KMS-11 (cell line): ENCODE measurements around the gene PIK3R1.

Source experiments
- H2AFZ ChIP-seq: fragments of 200-600 bp; sonication (generic); 2 replicates; pipeline ENCODE4 v1.6.1; 2016; ENCODE audit warnings: antibody characterized with exemption, mixed run types, low read depth
- H3K27ac ChIP-seq: fragments of 200-600 bp; sonication (generic); 2 replicates; pipeline ENCODE4 v1.6.1; 2016; ENCODE audit warnings: mild to moderate bottlenecking, mixed run types
- H3K27me3 ChIP-seq: fragments of 200-600 bp; sonication (generic); 2 replicates; pipeline ENCODE4 v1.6.1; 2017; ENCODE audit warnings: mild to moderate bottlenecking, low read depth, mixed run types, moderate library complexity; ENCODE audit not compliant: insufficient read depth
- H3K36me3 ChIP-seq: fragments of 200-600 bp; sonication (generic); 2 replicates; pipeline ENCODE4 v1.6.1; 2017; ENCODE audit warnings: mild to moderate bottlenecking, mixed run types; ENCODE audit not compliant: insufficient read depth
- H3K4me1 ChIP-seq: fragments of 200-600 bp; sonication (generic); 2 replicates; pipeline ENCODE4 v1.6.1; 2016; ENCODE audit warnings: mild to moderate bottlenecking, low read depth, mixed run types; ENCODE audit not compliant: poor library complexity, severe bottlenecking
- H3K4me2 ChIP-seq: fragments of 200-600 bp; sonication (generic); 2 replicates; pipeline ENCODE4 v1.7.0; 2016; ENCODE audit warnings: mild to moderate bottlenecking, mixed run types
- H3K4me3 ChIP-seq: fragments of 200-600 bp; sonication (generic); IDR thresholded peaks from 2 replicates; pipeline ENCODE4 v1.6.1; 2017; ENCODE audit warnings: low read depth, low read length, mixed read lengths; ENCODE audit not compliant: insufficient read depth
- H3K79me2 ChIP-seq: fragments of 200-600 bp; sonication (generic); 2 replicates; pipeline ENCODE4 v1.6.1; 2016; ENCODE audit warnings: low read depth, mixed run types; ENCODE audit not compliant: insufficient read depth
- H3K9ac ChIP-seq: fragments of 200-600 bp; sonication (generic); 2 replicates; pipeline ENCODE4 v1.6.1; 2016; ENCODE audit warnings: mild to moderate bottlenecking, mixed run types
- H4K20me1 ChIP-seq: fragments of 200-600 bp; sonication (generic); 2 replicates; pipeline ENCODE4 v1.6.1; 2016; ENCODE audit warnings: mild to moderate bottlenecking, mixed run types; ENCODE audit not compliant: insufficient read depth
- TF ChIP-seq, protein P1 (sequence below): fragments of 200-600 bp; sonication (generic); conservative IDR thresholded peaks from 2 replicates; pipeline ENCODE4 v1.6.1; 2017; ENCODE audit warnings: low read depth, mild to moderate bottlenecking, antibody characterized with exemption, low read length, moderate library complexity, mixed read lengths

Gene PIK3R1

DNA sequence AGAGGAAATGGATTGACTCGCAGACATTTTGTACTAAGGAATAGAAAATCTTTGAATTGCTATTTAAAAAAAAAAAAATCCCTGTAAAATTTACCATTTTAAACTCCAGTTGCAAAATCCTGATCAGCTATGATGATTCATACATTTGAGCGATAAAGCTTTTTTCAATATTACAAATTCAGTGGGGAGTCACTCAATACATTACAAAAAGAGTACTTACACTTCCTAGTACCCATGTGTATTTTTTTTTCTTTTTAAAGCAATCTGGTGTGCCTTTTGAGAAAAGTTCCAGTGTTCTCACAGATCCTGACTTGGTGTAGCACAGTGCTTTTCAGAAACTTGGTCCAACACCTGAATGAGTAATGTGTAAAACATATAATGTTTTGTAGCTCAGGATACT is 54.3 kb downstream of the PIK3R1 start:
- no peaks in the 10 kb centered on the region for H4K20me1 ChIP-seq
- no peak overlapping the region for H3K27ac ChIP-seq
- TF ChIP-seq, protein P1, sequence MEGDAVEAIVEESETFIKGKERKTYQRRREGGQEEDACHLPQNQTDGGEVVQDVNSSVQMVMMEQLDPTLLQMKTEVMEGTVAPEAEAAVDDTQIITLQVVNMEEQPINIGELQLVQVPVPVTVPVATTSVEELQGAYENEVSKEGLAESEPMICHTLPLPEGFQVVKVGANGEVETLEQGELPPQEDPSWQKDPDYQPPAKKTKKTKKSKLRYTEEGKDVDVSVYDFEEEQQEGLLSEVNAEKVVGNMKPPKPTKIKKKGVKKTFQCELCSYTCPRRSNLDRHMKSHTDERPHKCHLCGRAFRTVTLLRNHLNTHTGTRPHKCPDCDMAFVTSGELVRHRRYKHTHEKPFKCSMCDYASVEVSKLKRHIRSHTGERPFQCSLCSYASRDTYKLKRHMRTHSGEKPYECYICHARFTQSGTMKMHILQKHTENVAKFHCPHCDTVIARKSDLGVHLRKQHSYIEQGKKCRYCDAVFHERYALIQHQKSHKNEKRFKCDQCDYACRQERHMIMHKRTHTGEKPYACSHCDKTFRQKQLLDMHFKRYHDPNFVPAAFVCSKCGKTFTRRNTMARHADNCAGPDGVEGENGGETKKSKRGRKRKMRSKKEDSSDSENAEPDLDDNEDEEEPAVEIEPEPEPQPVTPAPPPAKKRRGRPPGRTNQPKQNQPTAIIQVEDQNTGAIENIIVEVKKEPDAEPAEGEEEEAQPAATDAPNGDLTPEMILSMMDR = no peak
- peaks cover 25% of the 10 kb centered on the region for H3K4me1 ChIP-seq
- H3K4me2 ChIP-seq = no peak overlapping the region
- H3K36me3 ChIP-seq = no peaks in the 10 kb centered on the region
- H3K27me3 ChIP-seq = no peaks in the 10 kb centered on the region
- H3K79me2 ChIP-seq = no peaks in the 10 kb centered on the region
- no peak overlapping the region for H2AFZ ChIP-seq
- no peak overlapping the region for H3K9ac ChIP-seq
- H3K4me3 ChIP-seq = no peak overlapping the region

DNA sequence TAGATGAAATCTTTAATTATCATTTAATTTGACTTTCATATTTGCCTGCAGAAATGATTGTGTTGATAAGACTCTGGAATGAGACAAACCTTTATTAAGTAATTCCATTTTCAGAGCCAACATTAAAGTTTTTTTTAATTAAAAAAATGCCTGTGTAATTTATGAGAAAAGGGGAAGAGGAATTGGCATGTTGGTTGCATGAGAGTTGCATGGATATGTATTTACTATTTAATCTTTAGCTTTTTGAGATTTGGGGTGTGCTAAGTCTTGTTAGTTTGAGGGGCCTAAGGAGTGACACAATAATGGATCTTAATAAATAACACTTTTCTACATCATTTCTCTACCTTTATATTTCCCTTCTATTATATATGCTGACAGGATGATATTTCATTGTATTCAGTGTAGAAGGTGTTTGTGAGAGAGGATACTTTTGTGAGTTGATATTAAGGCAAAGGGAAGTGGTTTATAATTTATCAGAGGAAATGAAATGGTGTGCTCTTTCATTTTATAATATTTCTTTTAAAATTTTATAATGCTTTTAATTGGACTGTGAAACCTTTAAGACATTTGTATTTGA is 54.9 kb downstream of the PIK3R1 start:
- no peak overlapping the region for H3K9ac ChIP-seq
- peaks cover 32% of the 10 kb centered on the region for H3K4me1 ChIP-seq
- H3K27ac ChIP-seq = no peak overlapping the region
- H3K4me2 ChIP-seq = no peak overlapping the region
- H3K27me3 ChIP-seq = no peaks in the 10 kb centered on the region
- TF ChIP-seq, protein P1 = no peak
- no peak overlapping the region for H3K4me3 ChIP-seq
- H3K79me2 ChIP-seq = no peaks in the 10 kb centered on the region
- no peaks in the 10 kb centered on the region for H4K20me1 ChIP-seq
- no peak overlapping the region for H2AFZ ChIP-seq
- H3K36me3 ChIP-seq = no peaks in the 10 kb centered on the region

DNA sequence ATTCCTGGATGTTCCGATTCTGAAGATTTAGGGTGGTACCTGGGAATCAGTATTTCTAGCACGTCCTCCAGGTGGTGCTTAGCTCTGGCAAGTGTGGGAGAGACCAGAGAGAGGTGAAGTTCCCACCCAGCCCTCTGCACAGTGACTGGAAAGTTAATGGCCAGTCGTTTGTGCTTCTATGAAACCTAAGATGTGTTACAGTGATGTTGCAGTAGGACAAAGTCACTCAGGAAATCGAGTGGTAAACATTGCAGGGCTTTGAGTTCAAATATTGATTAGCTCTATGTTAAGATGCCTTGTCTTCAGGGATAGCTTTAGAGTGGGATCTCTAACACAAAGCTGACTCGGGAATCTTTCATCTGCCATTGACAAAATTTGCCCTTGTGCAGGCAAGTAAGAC is 55.6 kb downstream of the PIK3R1 start:
- Histone ChIP-seq H3K4me3 (no peak overlapping the region), H4K20me1 (no peaks in the 10 kb centered on the region), H3K36me3 (no peaks in the 10 kb centered on the region), H3K79me2 (no peaks in the 10 kb centered on the region), H2AFZ (no peak overlapping the region), H3K4me1 (peaks cover 38% of the 10 kb centered on the region), H3K27ac (no peak overlapping the region), H3K27me3 (no peaks in the 10 kb centered on the region), H3K9ac (no peak overlapping the region), H3K4me2 (no peak overlapping the region)
- TF ChIP-seq, protein P1 = no peak

DNA sequence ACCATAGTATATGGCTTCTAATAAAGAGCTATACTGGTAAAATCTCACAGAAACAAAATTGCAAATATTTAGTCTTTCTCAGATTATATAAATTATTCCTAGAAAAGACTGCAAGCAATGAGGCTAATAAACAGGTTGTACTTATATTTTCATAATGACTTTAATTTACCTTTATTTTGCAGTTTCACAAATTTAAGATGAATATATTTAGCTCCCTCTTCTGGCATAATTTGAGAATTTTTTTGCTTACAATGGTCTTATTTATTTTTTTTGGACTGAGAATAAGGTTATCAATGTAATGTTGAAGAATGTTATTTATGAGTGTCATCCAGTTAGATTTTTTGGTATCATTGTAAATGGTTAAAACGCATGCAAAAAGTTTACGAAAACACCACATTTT is 56.7 kb downstream of the PIK3R1 start:
- no peak overlapping the region for H3K4me3 ChIP-seq
- no peaks in the 10 kb centered on the region for H3K79me2 ChIP-seq
- H3K9ac ChIP-seq = no peak overlapping the region
- H4K20me1 ChIP-seq = no peaks in the 10 kb centered on the region
- no peak overlapping the region for H3K4me2 ChIP-seq
- peaks cover 43% of the 10 kb centered on the region for H3K4me1 ChIP-seq
- TF ChIP-seq, protein P1 = peak; percentile 72
- H3K27me3 ChIP-seq = no peaks in the 10 kb centered on the region
- H3K36me3 ChIP-seq = no peaks in the 10 kb centered on the region
- no peak overlapping the region for H3K27ac ChIP-seq
- no peak overlapping the region for H2AFZ ChIP-seq
